Gastrocnemius medialis (tissue), 4 donors: Measurements from ENCODE around the gene USP54. TPM values are rescaled to one million over a fixed set of nuclear protein-coding genes. Genes with fewer than 3 reads are reported as not detected.
A peak's percentile ranks its signal among the peaks of the same experiment; 100 is the strongest.

ENCODE experiments used
- ATAC-seq, 2 donors: fragments of 150-250 bp; one replicate each; pipeline ENCODE4 v1.9.1; 2016
- DNase-seq, 2 donors: peaks; one replicate each; pipeline ENCODE4 v3.0.0-alpha.2; 2019
- H3K27ac ChIP-seq, 4 donors: fragments of 200-600 bp; sonication (generic); 1 replicate in 1 of 4; 2 replicates in 3 of 4; pipeline ENCODE4 v1.5.1; 2016 to 2018; ENCODE audit warnings: mild to moderate bottlenecking in 2 of 4, moderate library complexity in 1 of 4
- H3K27me3 ChIP-seq, 3 donors: fragments of 200-600 bp; sonication (generic) in 2 of 3; 1 replicate in 1 of 3; 2 replicates in 2 of 3; pipeline versions ENCODE4 v1.5.1 to v1.6.0; 2016 to 2019; ENCODE audit warnings: mild to moderate bottlenecking in 1 of 3, moderate library complexity in 1 of 3
- H3K36me3 ChIP-seq, 2 donors: fragments of 200-600 bp; sonication (generic) in 1 of 2; one replicate each; pipeline ENCODE4 v1.5.1; 2017 to 2018
- H3K4me1 ChIP-seq, 2 donors: fragments of 200-600 bp; sonication (generic) in 1 of 2; one replicate each; pipeline ENCODE4 v1.5.1; 2016 to 2017; ENCODE audit warnings: mild to moderate bottlenecking in 2 of 2
- H3K4me3 ChIP-seq, 4 donors: fragments of 200-600 bp; sonication (generic) in 3 of 4; 1 replicate in 1 of 4; 2 replicates in 3 of 4; pipeline ENCODE4 v1.5.1; 2016 to 2019; ENCODE audit warnings: mild to moderate bottlenecking in 2 of 4
- H3K9me3 ChIP-seq, 3 donors: fragments of 200-600 bp; sonication (generic) in 2 of 3; 1 replicate in 1 of 3; 2 replicates in 2 of 3; pipeline ENCODE4 v1.5.1; 2016 to 2019
- CTCF ChIP-seq, 5 experiments: fragments of 450-650 bp in 3 of 5; fragments of 200-600 bp in 2 of 5; sonication (generic) in 2 of 5; IDR thresholded peaks in 4 of 5; conservative IDR thresholded peaks in 1 of 5; 1 replicate in 4 of 5; 2 replicates in 1 of 5; pipeline ENCODE4 v1.5.1; 2016 to 2019; ENCODE audit warnings: antibody characterized with exemption in 5 of 5, mild to moderate bottlenecking in 3 of 5, moderate library complexity in 3 of 5
- POLR2A ChIP-seq, 2 donors: fragments of 450-650 bp; IDR thresholded peaks; one replicate each; pipeline ENCODE4 v1.6.1; 2017; ENCODE audit warnings: antibody characterized with exemption in 2 of 2, mild to moderate bottlenecking in 2 of 2, moderate library complexity in 2 of 2
- in situ Hi-C, 4 donors: fragments of 200-750 bp; cut with MboI; loops; one replicate each; pipeline versions ENCODE4 v1.15.0 to v1.8.0; 2017; ENCODE audit warnings: low sequenced_read_pairs in 4 of 4
- intact Hi-C: fragments of 100-400 bp; cut with DNase I; formaldehyde crosslinking; loops from one replicate; pipeline ENCODE4 v1.15.1; 2023; ENCODE audit warnings: low total_unique reads
- total RNA-seq, 4 donors: library from RNA; depleted of rRNA; stranded (reverse); fragments of >200 nt; gene quantifications; one replicate each; pipeline versions ENCODE4 v1.1.0 to v1.2.3, GENCODE V29; 2016

USP54 gene
- total RNA-seq, 4 donors from 2014 or later: 89.8 to 276 (median 154) TPM

- Histone ChIP-seq H3K4me1 (peaks cover 63 to 77% of the 10 kb centered on the region in 2 donors), H3K27ac (peak overlapping the region; percentile 95 to 98 (median 97)), H3K9me3 (no peaks in the 10 kb centered on the region), H3K36me3 (peaks cover 0 to 7% of the 10 kb centered on the region in 2 donors), H3K27me3 (no peaks in the 10 kb centered on the region), H3K4me3 (no peak overlapping the region)
- TF ChIP-seq CTCF (IDR thresholded peaks at IDR 0.05 in 4 of 5, conservative IDR thresholded peaks at IDR 0.05 in 1 of 5) (no peak), POLR2A (IDR thresholded peaks at IDR 0.05) (no peak)
- intact Hi-C loops (no loop called here), in situ Hi-C loops (no loop called here)
- DNase-seq: no peak
- ATAC-seq: no peak
Observed at GRCh38 chr10:73551515-73551914, 39.6 kb downstream of the USP54 start.

GRCh38 chr10:73545357-73545756 lies 45.8 kb downstream of the USP54 start:
- TF ChIP-seq CTCF (IDR thresholded peaks at IDR 0.05 in 4 of 5, conservative IDR thresholded peaks at IDR 0.05 in 1 of 5) (no peak), POLR2A (IDR thresholded peaks at IDR 0.05) (no peak)
- ATAC-seq (no peak), DNase-seq (no peak)
- H3K27me3 ChIP-seq: no peaks in the 10 kb centered on the region
- H3K9me3 ChIP-seq: no peaks in the 10 kb centered on the region
- in situ Hi-C loops (loop anchor here in 1 of 4 donors (25.0 kb wide), 1 partner anchor 217 kb away; a partner anchor contains a TSS), intact Hi-C loops (no loop called here)
- H3K27ac ChIP-seq: peak overlapping the region; percentile 22 to 76 (median 63)
- no peak overlapping the region for H3K4me3 ChIP-seq
- peaks cover 28 to 31% of the 10 kb centered on the region in 2 donors for H3K4me1 ChIP-seq
- peaks cover 0 to 48% of the 10 kb centered on the region in 2 donors for H3K36me3 ChIP-seq

GRCh38 chr10:73537709-73538108 lies 53.4 kb downstream of the USP54 start:
- DNase-seq (no peak), ATAC-seq (no peak)
- TF ChIP-seq POLR2A (IDR thresholded peaks at IDR 0.05) (no peak), CTCF (IDR thresholded peaks at IDR 0.05 in 4 of 5, conservative IDR thresholded peaks at IDR 0.05 in 1 of 5) (no peak)
- intact Hi-C loops: no loop called here
- peaks cover 0 to 18% of the 10 kb centered on the region in 2 donors for H3K4me1 ChIP-seq
- H3K27ac ChIP-seq: peak overlapping the region; percentile 15 to 76 (median 54)
- H3K36me3 ChIP-seq: peaks cover 0 to 97% of the 10 kb centered on the region in 2 donors
- no peaks in the 10 kb centered on the region for H3K9me3 ChIP-seq
- no peak overlapping the region for H3K4me3 ChIP-seq
- in situ Hi-C loops: loop anchor here in 1 of 4 donors (25.0 kb wide), 1 partner anchor 225 kb away; a partner anchor contains a TSS
- H3K27me3 ChIP-seq: no peaks in the 10 kb centered on the region

- no peak for ATAC-seq
- H3K4me1 ChIP-seq: peaks cover 0 to 18% of the 10 kb centered on the region in 2 donors
- H3K4me3 ChIP-seq: no peak overlapping the region
- no peak for DNase-seq
- no peaks in the 10 kb centered on the region for H3K9me3 ChIP-seq
- TF ChIP-seq CTCF (IDR thresholded peaks at IDR 0.05 in 4 of 5, conservative IDR thresholded peaks at IDR 0.05 in 1 of 5) (no peak), POLR2A (IDR thresholded peaks at IDR 0.05) (no peak)
- intact Hi-C loops: no loop called here
- peaks cover 0 to 97% of the 10 kb centered on the region in 2 donors for H3K36me3 ChIP-seq
- H3K27me3 ChIP-seq: no peaks in the 10 kb centered on the region
- peak overlapping the region; percentile 15 to 76 (median 54) for H3K27ac ChIP-seq
- in situ Hi-C loops: loop anchor here in 1 of 4 donors (25.0 kb wide), 1 partner anchor 225 kb away; a partner anchor contains a TSS
Observed at GRCh38 chr10:73537288-73537687, 53.9 kb downstream of the USP54 start.
